Naive B cell (primary cell): ENCODE data around the gene CHST9. TPM values are rescaled to one million over a fixed set of nuclear protein-coding genes. Genes with fewer than 3 reads are reported as not detected.
"Not testable (repeated sequence)": the region's sequence is repeated elsewhere in the genome, so short reads cannot be mapped to it uniquely, and the experiment has no call there.

Experiments
- ATAC-seq, 2 donors: fragments of 150-1000 bp; cut with Tn5 transposase; 2 replicates each; pipeline ENCODE4 v1.10.0; 2021; ENCODE audit warnings: low read depth in 2 of 2, mild to moderate bottlenecking in 2 of 2, moderate library complexity in 2 of 2
- DNase-seq: peaks from one replicate; pipeline ENCODE4 v3.0.0; 2022
- H3K27ac Mint-ChIP-seq, 6 donors: one replicate each; pipeline ENCODE4 v1.8.0; 2020 to 2022; ENCODE audit warnings: mild to moderate bottlenecking in 6 of 6, mixed read lengths in 6 of 6, moderate library complexity in 5 of 6, inconsistent platforms in 2 of 6
- H3K27me3 Mint-ChIP-seq, 3 donors: one replicate each; pipeline ENCODE4 v1.8.0; 2021 to 2022; ENCODE audit warnings: mixed read lengths in 3 of 3, mild to moderate bottlenecking in 1 of 3
- H3K36me3 Mint-ChIP-seq, 2 donors: one replicate each; pipeline ENCODE4 v1.8.0; 2020 to 2022; ENCODE audit warnings: mixed read lengths in 2 of 2, inconsistent platforms in 1 of 2, mild to moderate bottlenecking in 1 of 2
- H3K4me1 Mint-ChIP-seq, 3 donors: one replicate each; pipeline ENCODE4 v1.8.0; 2020 to 2022; ENCODE audit warnings: mixed read lengths in 3 of 3, inconsistent platforms in 1 of 3, mild to moderate bottlenecking in 1 of 3, moderate library complexity in 1 of 3
- H3K4me3 Mint-ChIP-seq, 8 donors: one replicate each; pipeline ENCODE4 v1.8.0; 2020 to 2022; ENCODE audit warnings: mild to moderate bottlenecking in 8 of 8, mixed read lengths in 8 of 8, moderate library complexity in 8 of 8, inconsistent platforms in 2 of 8
- H3K9me3 Mint-ChIP-seq, 7 donors: one replicate each; pipeline ENCODE4 v1.8.0; 2020 to 2022; ENCODE audit warnings: mixed read lengths in 7 of 7, mild to moderate bottlenecking in 5 of 7, inconsistent platforms in 2 of 7, moderate library complexity in 1 of 7
- polyA plus RNA-seq, 6 donors: library from polyadenylated mRNA; unstranded; fragments of 300-500 nt; fragmentation: Illumina TruSeq; gene quantifications; one replicate each; pipeline ENCODE4 v1.2.3, GENCODE V29; 2021; ENCODE audit warnings: low read depth in 6 of 6

The CHST9 gene
- polyA plus RNA-seq, 6 donors from 2014 or later: not detected

- no peak overlapping the region for H3K4me3 Mint-ChIP-seq
- H3K27me3 Mint-ChIP-seq: no peaks in the 10 kb centered on the region
- ATAC-seq (no peak), DNase-seq (no peak)
- no peaks in the 10 kb centered on the region for H3K4me1 Mint-ChIP-seq
- H3K36me3 Mint-ChIP-seq: no peaks in the 10 kb centered on the region
- H3K27ac Mint-ChIP-seq: no peak overlapping the region
- peaks cover 0 to 4% (median 1%) of the 10 kb centered on the region in 7 donors for H3K9me3 Mint-ChIP-seq
Observed at GRCh38 chr18:27198036-27198435, 12.9 kb upstream of the CHST9 start.

GRCh38 chr18:27188309-27188708 is 3.2 kb upstream of the CHST9 start:
- DNase-seq: no peak
- no peak overlapping the region for H3K27ac Mint-ChIP-seq
- no peaks in the 10 kb centered on the region for H3K36me3 Mint-ChIP-seq
- H3K4me3 Mint-ChIP-seq: no peak overlapping the region
- H3K27me3 Mint-ChIP-seq: peaks cover 23 to 30% (median 26%) of the 10 kb centered on the region in 3 donors
- peaks cover 4 to 7% (median 5%) of the 10 kb centered on the region in 3 donors for H3K4me1 Mint-ChIP-seq
- peaks cover 0 to 18% (median 2%) of the 10 kb centered on the region in 7 donors for H3K9me3 Mint-ChIP-seq
- ATAC-seq: no peak

GRCh38 chr18:27185897-27186296 is 789 bp upstream of the CHST9 start:
- H3K4me3 Mint-ChIP-seq: no peak overlapping the region
- ATAC-seq (no peak), DNase-seq (no peak)
- H3K9me3 Mint-ChIP-seq: peaks cover 0 to 24% (median 2%) of the 10 kb centered on the region in 7 donors
- H3K27me3 Mint-ChIP-seq: peaks cover 28 to 35% (median 33%) of the 10 kb centered on the region in 3 donors
- H3K4me1 Mint-ChIP-seq: peaks cover 4 to 7% (median 5%) of the 10 kb centered on the region in 3 donors
- H3K27ac Mint-ChIP-seq: no peak overlapping the region
- H3K36me3 Mint-ChIP-seq: no peaks in the 10 kb centered on the region

GRCh38 chr18:27184115-27185024 is 738 bp downstream of the CHST9 start:
- no peak overlapping the region for H3K4me3 Mint-ChIP-seq
- H3K4me1 Mint-ChIP-seq: peaks cover 4 to 7% (median 5%) of the 10 kb centered on the region in 3 donors
- H3K36me3 Mint-ChIP-seq: no peaks in the 10 kb centered on the region
- H3K27me3 Mint-ChIP-seq: peaks cover 28 to 35% (median 33%) of the 10 kb centered on the region in 3 donors
- DNase-seq (no peak), ATAC-seq (no peak)
- peaks cover 0 to 24% (median 2%) of the 10 kb centered on the region in 7 donors for H3K9me3 Mint-ChIP-seq
- H3K27ac Mint-ChIP-seq: no peak overlapping the region

- peaks cover 27 to 28% (median 28%) of the 10 kb centered on the region in 3 donors for H3K27me3 Mint-ChIP-seq
- DNase-seq: no peak
- no peak overlapping the region for H3K4me3 Mint-ChIP-seq
- peaks cover 4 to 7% (median 5%) of the 10 kb centered on the region in 3 donors for H3K4me1 Mint-ChIP-seq
- peaks cover 0 to 23% (median 2%) of the 10 kb centered on the region in 7 donors for H3K9me3 Mint-ChIP-seq
- no peak for ATAC-seq
- no peaks in the 10 kb centered on the region for H3K36me3 Mint-ChIP-seq
- no peak overlapping the region for H3K27ac Mint-ChIP-seq
Observed at GRCh38 chr18:27181726-27182125, 3.4 kb downstream of the CHST9 start.

- H3K4me3 Mint-ChIP-seq: no peak overlapping the region
- ATAC-seq: no peak
- no peak for DNase-seq
- H3K36me3 Mint-ChIP-seq: no peaks in the 10 kb centered on the region
- H3K4me1 Mint-ChIP-seq: no peaks in the 10 kb centered on the region
- H3K9me3 Mint-ChIP-seq: peaks cover 0 to 6% (median 0%) of the 10 kb centered on the region in 7 donors
- H3K27ac Mint-ChIP-seq: no peak overlapping the region
- peaks cover 7 to 12% (median 7%) of the 10 kb centered on the region in 3 donors for H3K27me3 Mint-ChIP-seq
Observed at GRCh38 chr18:27178424-27178823, 6.7 kb downstream of the CHST9 start.

- Mint-ChIP-seq H3K27me3 (peaks cover 0 to 4% (median 0%) of the 10 kb centered on the region in 3 donors), H3K27ac (no peak overlapping the region)
Observed at GRCh38 chr18:27175914-27176313, 9.2 kb downstream of the CHST9 start.

GRCh38 chr18:27175245-27175644 is 9.9 kb downstream of the CHST9 start:
- H3K36me3 Mint-ChIP-seq: no peaks in the 10 kb centered on the region
- H3K4me1 Mint-ChIP-seq: no peaks in the 10 kb centered on the region
- H3K4me3 Mint-ChIP-seq: no peak overlapping the region
- H3K27me3 Mint-ChIP-seq: peaks cover 0 to 4% (median 0%) of the 10 kb centered on the region in 3 donors
- DNase-seq (no peak), ATAC-seq (no peak)
- H3K9me3 Mint-ChIP-seq: peaks cover 0 to 2% (median 0%) of the 10 kb centered on the region in 7 donors
- H3K27ac Mint-ChIP-seq: no peak overlapping the region

More at GRCh38 chr18:27175914-27176313, 9.2 kb downstream of the CHST9 start:
- Mint-ChIP-seq H3K4me1 (no peaks in the 10 kb centered on the region), H3K9me3 (peaks cover 0 to 2% (median 0%) of the 10 kb centered on the region in 7 donors), H3K36me3 (no peaks in the 10 kb centered on the region), H3K4me3 (no peak overlapping the region)
- ATAC-seq: no peak
- no peak for DNase-seq

- Mint-ChIP-seq H3K9me3 (peaks cover 0 to 5% (median 0%) of the 10 kb centered on the region in 7 donors), H3K27ac (no peak overlapping the region), H3K36me3 (no peaks in the 10 kb centered on the region), H3K27me3 (peaks cover 0 to 4% (median 0%) of the 10 kb centered on the region in 3 donors), H3K4me3 (no peak overlapping the region), H3K4me1 (no peaks in the 10 kb centered on the region)
- ATAC-seq (no peak), DNase-seq (no peak)
Observed at GRCh38 chr18:27171993-27172392, 13.1 kb downstream of the CHST9 start.

GRCh38 chr18:27165412-27165811 is 19.7 kb downstream of the CHST9 start:
- DNase-seq (no peak), ATAC-seq (no peak)
- Mint-ChIP-seq H3K4me3 (no peak overlapping the region), H3K4me1 (no peaks in the 10 kb centered on the region), H3K9me3 (peaks cover 2 to 12% (median 5%) of the 10 kb centered on the region in 7 donors), H3K27me3 (no peaks in the 10 kb centered on the region), H3K36me3 (no peaks in the 10 kb centered on the region), H3K27ac (no peak overlapping the region)

- H3K27ac Mint-ChIP-seq: no peak overlapping the region
- H3K4me3 Mint-ChIP-seq: no peak overlapping the region
- no peaks in the 10 kb centered on the region for H3K36me3 Mint-ChIP-seq
- DNase-seq (no peak), ATAC-seq (no peak)
- H3K27me3 Mint-ChIP-seq: no peaks in the 10 kb centered on the region
- peaks cover 5 to 16% (median 6%) of the 10 kb centered on the region in 7 donors for H3K9me3 Mint-ChIP-seq
- no peaks in the 10 kb centered on the region for H3K4me1 Mint-ChIP-seq
Observed at GRCh38 chr18:27164905-27165304, 20.2 kb downstream of the CHST9 start.

GRCh38 chr18:27163197-27163716 is 21.9 kb downstream of the CHST9 start:
- ATAC-seq, H3K36me3 Mint-ChIP-seq, H3K4me1 Mint-ChIP-seq, H3K27ac Mint-ChIP-seq, H3K27me3 Mint-ChIP-seq, DNase-seq, H3K4me3 Mint-ChIP-seq: not testable (repeated sequence)
- H3K9me3 Mint-ChIP-seq: peaks cover 4 to 18% (median 5%) of the 10 kb centered on the region in 7 donors

GRCh38 chr18:27149240-27149639 is 35.9 kb downstream of the CHST9 start:
- not testable (repeated sequence) for DNase-seq, H3K27ac Mint-ChIP-seq, H3K27me3 Mint-ChIP-seq, H3K4me1 Mint-ChIP-seq, H3K36me3 Mint-ChIP-seq, H3K4me3 Mint-ChIP-seq, ATAC-seq
- H3K9me3 Mint-ChIP-seq: peaks cover 8 to 27% (median 17%) of the 10 kb centered on the region in 7 donors

GRCh38 chr18:27144672-27145071 is 40.4 kb downstream of the CHST9 start:
- no peak overlapping the region for H3K27ac Mint-ChIP-seq
- ATAC-seq (no peak), DNase-seq (no peak)
- H3K9me3 Mint-ChIP-seq: peaks cover 4 to 16% (median 9%) of the 10 kb centered on the region in 7 donors
- H3K4me3 Mint-ChIP-seq: no peak overlapping the region
- H3K36me3 Mint-ChIP-seq: peaks cover 0 to under 1% of the 10 kb centered on the region in 2 donors
- H3K27me3 Mint-ChIP-seq: no peaks in the 10 kb centered on the region
- no peaks in the 10 kb centered on the region for H3K4me1 Mint-ChIP-seq
